HCT116 (cell line): ENCODE results near the gene MEIS2. TPM values are rescaled to one million over a fixed set of nuclear protein-coding genes. Genes with fewer than 3 reads are reported as not detected.

Experiments used
- ATAC-seq: fragments of 200-7000 bp; cut with Tn5 transposase; 2 replicates; pipeline ENCODE4 v1.9.1; 2020; ENCODE audit warnings: mild to moderate bottlenecking, moderate library complexity
- BruUV-seq: library from RNA; stranded (reverse); fragments of 400-500 nt; replicated peaks from 2 replicates; lab custom pipeline; 2021; lab: Mats Ljungman, UMichigan
- CTCF ChIA-PET: fragments of 300-600 bp; sonication (Branson Sonifier 250); formaldehyde crosslinking; loops from one replicate; lab custom pipeline; 2021; ENCODE audit warnings: antibody characterized with exemption; lab: Charles Lee
- POLR2A ChIA-PET: fragments of 300-600, 350-600 bp; sonication (Branson Sonifier 250); formaldehyde crosslinking; loops from one replicate; lab custom pipeline; 2021; ENCODE audit warnings: antibody characterized with exemption; lab: Charles Lee
- RAD21 ChIA-PET, 2 experiments: fragments of 300-600 bp; sonication (Branson Sonifier 250); formaldehyde crosslinking; loops; one replicate each; lab custom pipeline; 2023; ENCODE audit warnings: low total read pairs in 2 of 2; ENCODE audit not compliant: uncharacterized antibody in 2 of 2, unreplicated experiment in 2 of 2, low non-redundant PET in 1 of 2; lab: Charles Lee
- DNase-seq: peaks from one replicate; pipeline ENCODE4 v3.0.0-alpha.2; 2010; ENCODE audit warnings: low read depth, low spot score
- H2AFZ ChIP-seq: fragments of 200-600 bp; shearing (Covaris generic), sonication (generic); 2 replicates; pipeline ENCODE4 v1.6.1; 2017; ENCODE audit warnings: low read depth, mixed run types, mixed read lengths, antibody characterized with exemption, low read length; ENCODE audit not compliant: poor library complexity, severe bottlenecking
- H3K27ac ChIP-seq: 2 replicates; pipeline ENCODE4 v1.5.1; 2012; ENCODE audit warnings: low read depth, low read length
- H3K27me3 ChIP-seq: fragments of 200-600 bp; sonication (generic); 2 replicates; pipeline ENCODE4 v1.6.1; 2016; ENCODE audit warnings: mixed run types, low read length, mixed read lengths; ENCODE audit not compliant: insufficient read depth
- H3K36me3 ChIP-seq, 2 experiments: fragments of 200-500 bp in 1 of 2; fragments of 200-600 bp in 1 of 2; sonication (Bioruptor generic) in 1 of 2; sonication (generic) in 1 of 2; 2 replicates each; pipeline versions ENCODE4 v1.5.1 to v1.6.1; 2014 to 2016; ENCODE audit warnings: low read length in 2 of 2, inconsistent platforms in 1 of 2, mixed read lengths in 1 of 2, mixed run types in 1 of 2; ENCODE audit not compliant: insufficient read depth in 2 of 2, control insufficient read depth in 1 of 2
- H3K4me1 ChIP-seq, 2 experiments: fragments of 200-600 bp in 1 of 2; sonication (generic) in 1 of 2; 2 replicates each; pipeline versions ENCODE4 v1.5.1 to v1.6.1; 2012 to 2017; ENCODE audit warnings: low read length in 2 of 2, inconsistent platforms in 1 of 2, mild to moderate bottlenecking in 1 of 2, mixed read lengths in 1 of 2, mixed run types in 1 of 2, moderate library complexity in 1 of 2; ENCODE audit not compliant: insufficient read depth in 2 of 2, control insufficient read depth in 1 of 2
- H3K4me2 ChIP-seq: fragments of 200-600 bp; sonication (generic); 2 replicates; pipeline ENCODE4 v1.6.1; 2017; ENCODE audit warnings: mixed run types, low read length, mixed read lengths
- H3K4me3 ChIP-seq, 2 experiments: fragments of 200-600 bp in 1 of 2; sonication (generic) in 1 of 2; replicated peaks in 1 of 2; 2 replicates each; pipeline ENCODE4 v1.5.1; 2011 to 2016; ENCODE audit warnings: low read length in 2 of 2, control low read depth in 1 of 2, low read depth in 1 of 2, mild to moderate bottlenecking in 1 of 2, mixed read lengths in 1 of 2, mixed run types in 1 of 2
- H3K79me2 ChIP-seq: fragments of 200-600 bp; sonication (generic); 2 replicates; pipeline ENCODE4 v1.6.1; 2017; ENCODE audit warnings: mild to moderate bottlenecking, mixed run types, low read length, moderate library complexity, mixed read lengths; ENCODE audit not compliant: insufficient read depth
- H3K9ac ChIP-seq: fragments of 200-600 bp; sonication (generic); 2 replicates; pipeline ENCODE4 v1.6.1; 2016; ENCODE audit warnings: low read length, mixed read lengths
- H3K9me2 ChIP-seq: fragments of 200-600 bp; sonication (generic), shearing (Covaris generic); 2 replicates; pipeline ENCODE4 v1.6.1; 2017; ENCODE audit warnings: mixed run types, mild to moderate bottlenecking, moderate library complexity; ENCODE audit not compliant: insufficient read depth
- H3K9me3 ChIP-seq, 2 experiments: fragments of 200-500 bp in 1 of 2; fragments of 200-600 bp in 1 of 2; sonication (Bioruptor generic) in 1 of 2; sonication (generic) in 1 of 2; 2 replicates each; pipeline ENCODE4 v1.6.1; 2014 to 2017; ENCODE audit warnings: low read length in 2 of 2, mixed read lengths in 2 of 2, inconsistent platforms in 1 of 2, low read depth in 1 of 2, mild to moderate bottlenecking in 1 of 2, mixed run types in 1 of 2, moderate library complexity in 1 of 2; ENCODE audit not compliant: control insufficient read depth in 1 of 2, insufficient read depth in 1 of 2
- H4K20me1 ChIP-seq: fragments of 200-600 bp; sonication (generic), shearing (Covaris generic); 2 replicates; pipeline ENCODE4 v1.6.1; 2017; ENCODE audit warnings: mixed run types, mild to moderate bottlenecking, moderate library complexity; ENCODE audit not compliant: insufficient read depth
- ATF3 ChIP-seq: IDR thresholded peaks from 2 replicates; pipeline ENCODE4 v1.6.1; 2012
- CTCF ChIP-seq, 3 experiments: fragments of 200-600 bp in 1 of 3; sonication (generic) in 1 of 3; IDR thresholded peaks in 2 of 3; conservative IDR thresholded peaks in 1 of 3; 2 replicates each; pipeline ENCODE4 v1.5.1; 2012 to 2017; ENCODE audit warnings: low read depth in 2 of 3, low read length in 2 of 3, antibody characterized with exemption in 1 of 3, borderline replicate concordance in 1 of 3, control low read depth in 1 of 3, mild to moderate bottlenecking in 1 of 3, mixed read lengths in 1 of 3, mixed run types in 1 of 3, moderate library complexity in 1 of 3; ENCODE audit not compliant: insufficient read depth in 1 of 3
- ELF1 ChIP-seq: IDR thresholded peaks from 2 replicates; pipeline ENCODE4 v1.6.1; 2012; ENCODE audit warnings: low read depth, borderline replicate concordance
- EZH2 ChIP-seq: fragments of 200-600 bp; sonication (generic); IDR thresholded peaks from 2 replicates; pipeline ENCODE4 v1.6.1; 2017; ENCODE audit warnings: antibody characterized with exemption, mixed run types
- EZH2phosphoT487 ChIP-seq: fragments of 200-600 bp; IDR thresholded peaks from 2 replicates; pipeline ENCODE4 v1.6.1; 2018; ENCODE audit warnings: antibody characterized with exemption, borderline replicate concordance
- FOSL1 ChIP-seq: IDR thresholded peaks from 2 replicates; pipeline ENCODE4 v1.6.1; 2012; ENCODE audit warnings: low read depth
- MAX ChIP-seq: IDR thresholded peaks from 2 replicates; pipeline ENCODE4 v1.6.1; 2012
- POLR2A ChIP-seq: IDR thresholded peaks from 2 replicates; pipeline ENCODE4 v1.7.0; 2011; ENCODE audit warnings: borderline replicate concordance; ENCODE audit not compliant: insufficient read depth, insufficient read length; ENCODE audit errors: extremely low read depth
- POLR2AphosphoS5 ChIP-seq: IDR thresholded peaks from 2 replicates; pipeline ENCODE4 v1.6.1; 2011; ENCODE audit warnings: mild to moderate bottlenecking, low read depth, low read length, moderate library complexity
- RAD21 ChIP-seq: IDR thresholded peaks from 2 replicates; pipeline ENCODE4 v1.6.1; 2012; ENCODE audit warnings: low read depth, mild to moderate bottlenecking
- SIN3A ChIP-seq: IDR thresholded peaks from 2 replicates; pipeline ENCODE4 v1.6.1; 2012; ENCODE audit warnings: low read depth
- SRF ChIP-seq: IDR thresholded peaks from 2 replicates; pipeline ENCODE4 v1.6.1; 2012; ENCODE audit warnings: low read depth
- YY1 ChIP-seq: IDR thresholded peaks from 2 replicates; pipeline ENCODE4 v1.6.1; 2011; ENCODE audit warnings: low read length, low read depth, moderate library complexity, mild to moderate bottlenecking; ENCODE audit not compliant: insufficient replicate concordance; ENCODE audit errors: extremely low read depth
- intact Hi-C: fragments of 100-400 bp; cut with micrococcal nuclease; formaldehyde crosslinking; loops from 2 replicates; pipeline ENCODE4 v1.10.0; 2022
- total RNA-seq: library from RNA; stranded (reverse); gene quantifications from one replicate; pipeline ENCODE4 v1.2.1, GENCODE V29; 2021; ENCODE audit not compliant: unreplicated experiment
- TF ChIP-seq, protein P1 (sequence below): IDR thresholded peaks from 2 replicates; pipeline ENCODE4 v1.6.1; 2011; ENCODE audit warnings: mild to moderate bottlenecking, low read length, moderate library complexity; ENCODE audit not compliant: insufficient replicate concordance; ENCODE audit errors: extremely low read depth

MEIS2 gene
- total RNA-seq, 1 experiment from 2014 or later: 11.5 TPM

DNA sequence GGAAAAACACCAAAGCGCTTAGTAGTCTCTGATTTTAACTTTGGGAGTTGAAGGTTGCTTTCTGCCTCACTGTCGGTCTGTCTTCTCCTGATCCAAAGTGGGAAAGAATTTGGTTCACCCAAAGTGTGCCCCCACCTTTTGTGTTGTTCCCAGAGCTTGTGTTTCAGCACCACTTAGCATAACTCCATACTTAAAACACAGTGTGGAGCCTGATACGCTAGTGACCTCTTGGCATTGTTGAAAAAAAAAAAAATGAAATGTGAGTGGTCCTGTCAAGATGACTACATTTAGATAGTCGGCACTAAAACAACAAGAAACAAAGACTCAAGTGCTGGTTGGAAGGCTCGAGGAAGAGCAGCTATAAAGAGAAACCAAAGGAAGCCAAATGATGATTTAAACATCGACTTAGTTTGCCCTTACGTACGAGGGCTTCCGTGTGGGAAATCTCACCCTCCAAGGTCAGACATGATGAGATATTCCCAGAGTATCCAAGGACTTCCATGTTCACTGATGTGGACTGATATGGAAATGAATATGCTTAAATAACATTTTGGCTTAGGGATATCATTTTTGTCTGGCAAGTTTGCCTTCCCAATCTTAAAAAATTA is 178.8 kb downstream of the MEIS2 start:
- intact Hi-C loops: no loop called here
- no peak overlapping the region for H3K9ac ChIP-seq
- no peaks in the 10 kb centered on the region for H3K79me2 ChIP-seq
- POLR2A ChIA-PET: no interaction called here
- RAD21 ChIA-PET: no interaction called here
- TF ChIP-seq, protein P1, sequence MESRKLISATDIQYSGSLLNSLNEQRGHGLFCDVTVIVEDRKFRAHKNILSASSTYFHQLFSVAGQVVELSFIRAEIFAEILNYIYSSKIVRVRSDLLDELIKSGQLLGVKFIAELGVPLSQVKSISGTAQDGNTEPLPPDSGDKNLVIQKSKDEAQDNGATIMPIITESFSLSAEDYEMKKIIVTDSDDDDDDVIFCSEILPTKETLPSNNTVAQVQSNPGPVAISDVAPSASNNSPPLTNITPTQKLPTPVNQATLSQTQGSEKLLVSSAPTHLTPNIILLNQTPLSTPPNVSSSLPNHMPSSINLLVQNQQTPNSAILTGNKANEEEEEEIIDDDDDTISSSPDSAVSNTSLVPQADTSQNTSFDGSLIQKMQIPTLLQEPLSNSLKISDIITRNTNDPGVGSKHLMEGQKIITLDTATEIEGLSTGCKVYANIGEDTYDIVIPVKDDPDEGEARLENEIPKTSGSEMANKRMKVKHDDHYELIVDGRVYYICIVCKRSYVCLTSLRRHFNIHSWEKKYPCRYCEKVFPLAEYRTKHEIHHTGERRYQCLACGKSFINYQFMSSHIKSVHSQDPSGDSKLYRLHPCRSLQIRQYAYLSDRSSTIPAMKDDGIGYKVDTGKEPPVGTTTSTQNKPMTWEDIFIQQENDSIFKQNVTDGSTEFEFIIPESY: no peak
- TF ChIP-seq EZH2: no peak
- TF ChIP-seq SRF: no peak
- no peak for TF ChIP-seq POLR2A
- H4K20me1 ChIP-seq: no peaks in the 10 kb centered on the region
- no peaks in the 10 kb centered on the region for H3K4me1 ChIP-seq
- DNase-seq (no peak), ATAC-seq (no peak)
- no peaks in the 10 kb centered on the region for H3K36me3 ChIP-seq
- no peak overlapping the region for H3K27ac ChIP-seq
- H3K9me3 ChIP-seq: no peaks in the 10 kb centered on the region
- CTCF ChIA-PET: no interaction called here
- H3K9me2 ChIP-seq: no peaks in the 10 kb centered on the region
- no peaks in the 10 kb centered on the region for H3K27me3 ChIP-seq
- BruUV-seq: no TSS peak
- no peak overlapping the region for H3K4me2 ChIP-seq
- no peak overlapping the region for H3K4me3 ChIP-seq
- H2AFZ ChIP-seq: no peak overlapping the region

- Histone ChIP-seq H3K27me3 (no peaks in the 10 kb centered on the region), H3K27ac (no peak overlapping the region), H2AFZ (no peak overlapping the region), H3K79me2 (no peaks in the 10 kb centered on the region), H3K4me3 (no peak overlapping the region), H3K9me3 (no peaks in the 10 kb centered on the region), H3K4me2 (no peak overlapping the region), H3K9me2 (no peaks in the 10 kb centered on the region), H4K20me1 (no peaks in the 10 kb centered on the region), H3K4me1 (no peaks in the 10 kb centered on the region), H3K36me3 (no peaks in the 10 kb centered on the region), H3K9ac (no peak overlapping the region)
- no TSS peak for BruUV-seq
- ChIA-PET CTCF (no interaction called here), RAD21 (no interaction called here), POLR2A (no interaction called here)
- ATAC-seq (no peak), DNase-seq (no peak)
- no peak for TF ChIP-seq ELF1
- no peak for TF ChIP-seq CTCF (IDR thresholded peaks at IDR 0.05 in 2 of 3, conservative IDR thresholded peaks at IDR 0.05 in 1 of 3; ENCODE audit: borderline replicate concordance in 1 of 3, insufficient read depth in 1 of 3, low read depth in 2 of 3, low read length in 2 of 3)
- no peak for TF ChIP-seq YY1
- TF ChIP-seq FOSL1: no peak
- TF ChIP-seq RAD21: no peak
- TF ChIP-seq ATF3: no peak
- no peak for TF ChIP-seq SIN3A
- TF ChIP-seq POLR2AphosphoS5: no peak
- TF ChIP-seq MAX: no peak
- TF ChIP-seq EZH2phosphoT487: no peak
- intact Hi-C loops: no loop called here
Observed at GRCh38 chr15:36917411-36918267, 182.7 kb downstream of the MEIS2 start.
